T-helper 2 cell (primary cell): ENCODE results near the gene ABLIM1.
A peak's percentile ranks its signal among the peaks of the same experiment; 100 is the strongest.

Source experiments
- DNase-seq, 5 experiments: peaks; one replicate each; pipeline versions ENCODE4 v3.0.0 to v3.0.0-alpha.2; 2012 to 2022

Gene ABLIM1

GRCh38 chr10:114485696-114486400, 172.2 kb downstream of the ABLIM1 start:
- DNase-seq, result no peak

- no peak for DNase-seq
These were observed 174.5 kb downstream of the ABLIM1 start for GRCh38 chr10:114483575-114483974.

GRCh38 chr10:114482480-114483304, 175.4 kb downstream of the ABLIM1 start:
- DNase-seq, result no peak

GRCh38 chr10:114481055-114481454, 177.0 kb downstream of the ABLIM1 start:
- no peak for DNase-seq

- no peak for DNase-seq
These were observed 178.2 kb downstream of the ABLIM1 start for GRCh38 chr10:114479836-114480235.

- no peak for DNase-seq
These were observed 178.8 kb downstream of the ABLIM1 start for GRCh38 chr10:114479307-114479706.

GRCh38 chr10:114478281-114478680, 179.8 kb downstream of the ABLIM1 start:
- no peak for DNase-seq

- DNase-seq, result no peak
These were observed 180.8 kb downstream of the ABLIM1 start for GRCh38 chr10:114477285-114477684.

- DNase-seq, result no peak
These were observed 183.1 kb downstream of the ABLIM1 start for GRCh38 chr10:114474989-114475388.

- DNase-seq, result no peak
These were observed 184.3 kb downstream of the ABLIM1 start for GRCh38 chr10:114473776-114474175.

- no peak for DNase-seq
These were observed 185.2 kb downstream of the ABLIM1 start for GRCh38 chr10:114472877-114473253.

- no peak for DNase-seq
These were observed 185.9 kb downstream of the ABLIM1 start for GRCh38 chr10:114471906-114472876.

- DNase-seq, result peak; percentile 33 to 83 (median 40)
These were observed 186.8 kb downstream of the ABLIM1 start for GRCh38 chr10:114470956-114471905.

GRCh38 chr10:114470361-114470760, 187.7 kb downstream of the ABLIM1 start:
- no peak for DNase-seq

- DNase-seq, result peak in 1 of 5 experiments; percentile 27
These were observed 199.1 kb downstream of the ABLIM1 start for GRCh38 chr10:114458955-114459354.

GRCh38 chr10:114458216-114458920, 199.7 kb downstream of the ABLIM1 start:
- DNase-seq, result no peak

- DNase-seq, result no peak
These were observed 204.5 kb downstream of the ABLIM1 start for GRCh38 chr10:114453576-114453975.

- no peak for DNase-seq
These were observed 209.2 kb downstream of the ABLIM1 start for GRCh38 chr10:114448897-114449296.

- no peak for DNase-seq
These were observed 212.7 kb downstream of the ABLIM1 start for GRCh38 chr10:114445332-114445731.

- no peak for DNase-seq
These were observed 213.3 kb downstream of the ABLIM1 start for GRCh38 chr10:114444819-114445218.

GRCh38 chr10:114442091-114442630, 215.9 kb downstream of the ABLIM1 start:
- DNase-seq, result no peak
